K562 (cell line): ENCODE data around the gene CTNNBL1. TPM values are rescaled to one million over a fixed set of nuclear protein-coding genes. Genes with fewer than 3 reads are reported as not detected.

ENCODE experiments used
- ATAC-seq: fragments of 200-7000 bp; cut with Tn5 transposase; 3 replicates; pipeline ENCODE4 v1.9.1; 2020; ENCODE audit warnings: moderate library complexity
- BruUV-seq: library from RNA; stranded (reverse); fragments of 400-500 nt; replicated peaks from 2 replicates; lab custom pipeline; 2021; lab: Mats Ljungman, UMichigan
- CTCF ChIA-PET: fragments of 300-600 bp; formaldehyde crosslinking; extraction: SDS; loops from one replicate; lab custom pipeline; 2021; ENCODE audit warnings: low intra/inter-chr PET ratio; lab: Yijun Ruan, JAX
- POLR2A ChIA-PET: fragments of 300-600, 350-650 bp; sonication (Branson Sonifier 250); formaldehyde crosslinking; extraction: SDS; loops from one replicate; lab custom pipeline; 2021; ENCODE audit warnings: antibody characterized with exemption, inconsistent platforms; lab: Yijun Ruan, JAX
- DNase-seq, 4 experiments: peaks; one replicate each; pipeline versions ENCODE4 v3.0.0 to v3.0.0-alpha.2; 2011 to 2018; ENCODE audit warnings: low spot score in 3 of 4, mixed read lengths in 3 of 4; ENCODE audit errors: extremely low read depth in 1 of 4
- FAIRE-seq: peaks from 2 replicates; lab custom pipeline; 2011; peaks lifted over from hg19 to GRCh38; lab: Jason Lieb, UNC
- H2AFZ ChIP-seq: 2 replicates; pipeline ENCODE4 v1.6.0; 2011; ENCODE audit warnings: low read depth, low read length, control low read depth, inconsistent platforms
- H3K27ac ChIP-seq: fragments of 200-600 bp; 3 replicates; pipeline ENCODE4 v1.8.0; 2011; ENCODE audit warnings: low read depth, mild to moderate bottlenecking, control low read depth, inconsistent platforms, low read length, moderate library complexity, mixed read lengths; ENCODE audit errors: extremely low read depth
- H3K27me3 ChIP-seq, 2 experiments: fragments of 300-600 bp in 1 of 2; 2 replicates in 1 of 2; 3 replicates in 1 of 2; pipeline versions ENCODE4 v1.6.0 to v1.8.0; 2011; ENCODE audit warnings: inconsistent platforms in 2 of 2, low read length in 2 of 2, mild to moderate bottlenecking in 1 of 2, mixed read lengths in 1 of 2, moderate library complexity in 1 of 2; ENCODE audit not compliant: control insufficient read depth in 2 of 2, insufficient read depth in 2 of 2
- H3K36me3 ChIP-seq: fragments of 300-600 bp; 3 replicates; pipeline ENCODE4 v1.8.0; 2011; ENCODE audit warnings: mild to moderate bottlenecking, low read length, inconsistent platforms; ENCODE audit not compliant: control insufficient read depth, insufficient read depth
- H3K4me1 ChIP-seq, 2 experiments: fragments of 200-600 bp in 1 of 2; replicated peaks in 1 of 2; 2 replicates in 1 of 2; 3 replicates in 1 of 2; pipeline versions ENCODE4 v1.5.1 to v1.8.0; 2011; ENCODE audit warnings: inconsistent platforms in 2 of 2, low read length in 2 of 2, mild to moderate bottlenecking in 1 of 2, mixed read lengths in 1 of 2, moderate library complexity in 1 of 2; ENCODE audit not compliant: control insufficient read depth in 2 of 2, insufficient read depth in 2 of 2
- H3K4me2 ChIP-seq: 2 replicates; pipeline ENCODE4 v1.6.1; 2011; ENCODE audit warnings: low read length, control low read depth, inconsistent platforms, mixed read lengths; ENCODE audit not compliant: insufficient read depth
- H3K4me3 ChIP-seq: fragments of 200-600 bp; sonication (generic), shearing (Covaris generic); 2 replicates; pipeline ENCODE4 v1.5.1; 2016; ENCODE audit warnings: control low read depth, inconsistent platforms
- H3K79me2 ChIP-seq: fragments of 200-600 bp; 3 replicates; pipeline ENCODE4 v1.8.0; 2011; ENCODE audit warnings: low read length, inconsistent platforms; ENCODE audit not compliant: control insufficient read depth, insufficient read depth
- H3K9ac ChIP-seq, 2 experiments: 2 replicates each; pipeline versions ENCODE4 v1.6.0 to v1.6.1; 2011; ENCODE audit warnings: low read depth in 2 of 2, low read length in 2 of 2, control low read depth in 1 of 2, inconsistent platforms in 1 of 2, mild to moderate bottlenecking in 1 of 2, mixed read lengths in 1 of 2; ENCODE audit not compliant: insufficient read depth in 1 of 2
- H3K9me1 ChIP-seq: one replicate; pipeline ENCODE4 v1.6.0; 2011; ENCODE audit warnings: inconsistent platforms, mild to moderate bottlenecking, low read length, moderate library complexity; ENCODE audit not compliant: control insufficient read depth, insufficient read depth
- H3K9me3 ChIP-seq: replicated peaks from 2 replicates; pipeline ENCODE4 v1.5.1; 2011; ENCODE audit warnings: low read depth, low read length, inconsistent platforms; ENCODE audit not compliant: control insufficient read depth, insufficient read depth
- H4K20me1 ChIP-seq: replicated peaks from 2 replicates; pipeline ENCODE4 v1.6.1; 2011; ENCODE audit warnings: low read length, inconsistent platforms, mixed read lengths; ENCODE audit not compliant: control insufficient read depth, insufficient read depth
- CBX2 ChIP-seq: fragments of 200-600 bp; sonication (generic); IDR thresholded peaks from one replicate; pipeline ENCODE4 v1.6.1; 2012; ENCODE audit warnings: mild to moderate bottlenecking, low read length, inconsistent platforms; ENCODE audit not compliant: insufficient read depth, poor library complexity, severe bottlenecking
- MECOM ChIP-seq: fragments of 250-450 bp; sonication (Bioruptor Pico); IDR thresholded peaks from 2 replicates; pipeline ENCODE4 v1.8.0; 2022; ENCODE audit warnings: inconsistent platforms
- WGBS: fragments of 100-300 bp; shearing (Covaris generic); methylation state at CpG from one replicate; pipeline ENCODE4 v1.1.6; 2016; ENCODE audit warnings: low coverage, mixed read lengths; ENCODE audit not compliant: insufficient coverage; ENCODE audit errors: missing lambda C conversion rate; 5-methylcytosine and 5-hydroxymethylcytosine counted together
- in situ Hi-C: fragments of 300-500 bp; cut with MboI; formaldehyde crosslinking; loops from 4 replicates; pipeline ENCODE4 v1.15.0; 2018; ENCODE audit warnings: inconsistent platforms, mixed read lengths
- intact Hi-C: fragments of 100-400 bp; cut with micrococcal nuclease; formaldehyde crosslinking; loops from 2 replicates; pipeline ENCODE4 v1.14.2; 2022
- polyA plus RNA-seq, 8 experiments: library from polyadenylated mRNA; depleted of rRNA in 4 of 8; stranded (reverse) in 5 of 8; unstranded in 3 of 8; fragments of >200 nt; fragmentation: Nextera tagmentation in 2 of 8; fragmentation: Illumina TruSeq in 1 of 8; extraction: Ambion mirVana in 2 of 8; extraction: Trizol in 1 of 8; gene quantifications; 2 replicates each; pipeline versions ENCODE4 v1.2.1 to v1.2.3, GENCODE V29; 2011 to 2014; ENCODE audit warnings: inconsistent platforms in 1 of 8, missing spikeins in 1 of 8
- total RNA-seq, 7 experiments: library from RNA; depleted of rRNA in 6 of 7; stranded (reverse); fragments of >200 nt in 6 of 7; fragmentation: Illumina TruSeq in 2 of 7; extraction: Trizol in 2 of 7; gene quantifications; 2 replicates each; pipeline versions ENCODE4 v1.2.1 to v1.2.3, GENCODE V29; 2011 to 2021; ENCODE audit warnings: low replicate concordance in 1 of 7
- TF ChIP-seq, protein P1 (sequence below): fragments of 200-800 bp; sonication (Bioruptor generic); IDR thresholded peaks from 2 replicates; pipeline ENCODE4 v1.6.1; 2016; ENCODE audit warnings: missing genetic modification characterization, missing compliant biosample characterization
- TF ChIP-seq, protein P2 (sequence below), 3 experiments: IDR thresholded peaks in 2 of 3; conservative IDR thresholded peaks in 1 of 3; 2 replicates each; pipeline ENCODE4 v1.5.1; 2011 to 2012; ENCODE audit warnings: low read length in 3 of 3, mild to moderate bottlenecking in 3 of 3, control low read depth in 2 of 3, improper control_type of control experiment in 1 of 3, inconsistent platforms in 1 of 3, low read depth in 1 of 3, mixed read lengths in 1 of 3, moderate library complexity in 1 of 3; ENCODE audit not compliant: insufficient read depth in 2 of 3

The CTNNBL1 gene
- total and polyA plus RNA-seq, 9 of the 15 experiments (the other 6 are each of a cell fraction or from before 2014, with no cell fraction given): 32.4 to 85.6 (median 43.6) TPM

DNA sequence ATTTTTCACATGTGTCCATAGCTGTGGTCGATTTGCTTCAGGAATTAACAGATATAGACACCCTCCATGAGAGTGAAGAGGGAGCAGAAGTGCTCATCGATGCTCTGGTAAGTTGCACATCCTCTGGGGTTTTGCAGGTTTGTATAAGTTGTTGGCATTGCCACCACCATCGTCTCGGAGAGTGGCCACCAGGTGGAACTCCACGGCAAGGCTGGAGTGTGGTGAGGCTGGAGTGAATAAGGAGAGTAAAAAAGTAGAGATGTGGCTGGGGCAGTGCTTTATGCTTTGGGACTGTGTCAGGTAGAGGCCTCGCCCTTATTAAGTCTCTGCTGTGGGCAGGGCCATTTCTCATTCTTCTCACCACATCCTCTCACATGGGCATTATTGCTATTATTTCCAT lies 63.7 kb downstream of the CTNNBL1 start (continued):
- TF ChIP-seq, protein P1, sequence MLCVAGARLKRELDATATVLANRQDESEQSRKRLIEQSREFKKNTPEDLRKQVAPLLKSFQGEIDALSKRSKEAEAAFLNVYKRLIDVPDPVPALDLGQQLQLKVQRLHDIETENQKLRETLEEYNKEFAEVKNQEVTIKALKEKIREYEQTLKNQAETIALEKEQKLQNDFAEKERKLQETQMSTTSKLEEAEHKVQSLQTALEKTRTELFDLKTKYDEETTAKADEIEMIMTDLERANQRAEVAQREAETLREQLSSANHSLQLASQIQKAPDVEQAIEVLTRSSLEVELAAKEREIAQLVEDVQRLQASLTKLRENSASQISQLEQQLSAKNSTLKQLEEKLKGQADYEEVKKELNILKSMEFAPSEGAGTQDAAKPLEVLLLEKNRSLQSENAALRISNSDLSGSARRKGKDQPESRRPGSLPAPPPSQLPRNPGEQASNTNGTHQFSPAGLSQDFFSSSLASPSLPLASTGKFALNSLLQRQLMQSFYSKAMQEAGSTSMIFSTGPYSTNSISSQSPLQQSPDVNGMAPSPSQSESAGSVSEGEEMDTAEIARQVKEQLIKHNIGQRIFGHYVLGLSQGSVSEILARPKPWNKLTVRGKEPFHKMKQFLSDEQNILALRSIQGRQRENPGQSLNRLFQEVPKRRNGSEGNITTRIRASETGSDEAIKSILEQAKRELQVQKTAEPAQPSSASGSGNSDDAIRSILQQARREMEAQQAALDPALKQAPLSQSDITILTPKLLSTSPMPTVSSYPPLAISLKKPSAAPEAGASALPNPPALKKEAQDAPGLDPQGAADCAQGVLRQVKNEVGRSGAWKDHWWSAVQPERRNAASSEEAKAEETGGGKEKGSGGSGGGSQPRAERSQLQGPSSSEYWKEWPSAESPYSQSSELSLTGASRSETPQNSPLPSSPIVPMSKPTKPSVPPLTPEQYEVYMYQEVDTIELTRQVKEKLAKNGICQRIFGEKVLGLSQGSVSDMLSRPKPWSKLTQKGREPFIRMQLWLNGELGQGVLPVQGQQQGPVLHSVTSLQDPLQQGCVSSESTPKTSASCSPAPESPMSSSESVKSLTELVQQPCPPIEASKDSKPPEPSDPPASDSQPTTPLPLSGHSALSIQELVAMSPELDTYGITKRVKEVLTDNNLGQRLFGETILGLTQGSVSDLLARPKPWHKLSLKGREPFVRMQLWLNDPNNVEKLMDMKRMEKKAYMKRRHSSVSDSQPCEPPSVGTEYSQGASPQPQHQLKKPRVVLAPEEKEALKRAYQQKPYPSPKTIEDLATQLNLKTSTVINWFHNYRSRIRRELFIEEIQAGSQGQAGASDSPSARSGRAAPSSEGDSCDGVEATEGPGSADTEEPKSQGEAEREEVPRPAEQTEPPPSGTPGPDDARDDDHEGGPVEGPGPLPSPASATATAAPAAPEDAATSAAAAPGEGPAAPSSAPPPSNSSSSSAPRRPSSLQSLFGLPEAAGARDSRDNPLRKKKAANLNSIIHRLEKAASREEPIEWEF (CRISPR knock-in tag): no peak
- TF ChIP-seq, all 486 proteins: peak for 2

DNA sequence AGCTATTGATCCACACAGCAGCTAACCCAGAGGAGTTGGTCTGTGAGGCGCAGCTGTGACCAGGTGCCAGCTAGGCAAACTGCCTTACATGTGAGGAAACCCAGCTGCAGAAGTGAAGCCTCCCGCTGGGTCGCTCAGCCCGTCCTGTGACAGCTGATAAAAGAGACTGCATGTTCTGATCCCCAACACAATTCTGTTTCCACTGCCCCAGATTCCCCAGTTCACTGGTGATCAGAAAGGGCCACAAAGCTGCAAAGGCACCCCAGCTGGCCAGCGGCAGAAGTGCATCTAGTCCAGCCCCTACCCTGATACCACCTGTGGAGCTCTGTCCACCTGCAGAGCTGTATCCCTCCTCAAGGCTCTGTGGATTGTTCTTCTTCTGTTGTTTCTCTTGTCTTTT lies 64.5 kb downstream of the CTNNBL1 start:
- no peak for TF ChIP-seq CBX2
- TF ChIP-seq, protein P2, sequence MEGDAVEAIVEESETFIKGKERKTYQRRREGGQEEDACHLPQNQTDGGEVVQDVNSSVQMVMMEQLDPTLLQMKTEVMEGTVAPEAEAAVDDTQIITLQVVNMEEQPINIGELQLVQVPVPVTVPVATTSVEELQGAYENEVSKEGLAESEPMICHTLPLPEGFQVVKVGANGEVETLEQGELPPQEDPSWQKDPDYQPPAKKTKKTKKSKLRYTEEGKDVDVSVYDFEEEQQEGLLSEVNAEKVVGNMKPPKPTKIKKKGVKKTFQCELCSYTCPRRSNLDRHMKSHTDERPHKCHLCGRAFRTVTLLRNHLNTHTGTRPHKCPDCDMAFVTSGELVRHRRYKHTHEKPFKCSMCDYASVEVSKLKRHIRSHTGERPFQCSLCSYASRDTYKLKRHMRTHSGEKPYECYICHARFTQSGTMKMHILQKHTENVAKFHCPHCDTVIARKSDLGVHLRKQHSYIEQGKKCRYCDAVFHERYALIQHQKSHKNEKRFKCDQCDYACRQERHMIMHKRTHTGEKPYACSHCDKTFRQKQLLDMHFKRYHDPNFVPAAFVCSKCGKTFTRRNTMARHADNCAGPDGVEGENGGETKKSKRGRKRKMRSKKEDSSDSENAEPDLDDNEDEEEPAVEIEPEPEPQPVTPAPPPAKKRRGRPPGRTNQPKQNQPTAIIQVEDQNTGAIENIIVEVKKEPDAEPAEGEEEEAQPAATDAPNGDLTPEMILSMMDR (IDR thresholded peaks at IDR 0.05 in 2 of 3, conservative IDR thresholded peaks at IDR 0.05 in 1 of 3; ENCODE audit: insufficient read depth in 2 of 3, low read depth in 1 of 3, low read length in 3 of 3): peak; percentile 28 to 40 (median 38); a peak in 5 of 6 replicates
- TF ChIP-seq MECOM (CRISPR knock-in tag): no peak
- Histone ChIP-seq H3K9ac (no peak overlapping the region), H3K4me2 (no peak overlapping the region), H3K36me3 (no peaks in the 10 kb centered on the region; the same call in 1 of the 3 replicates), H3K9me1 (no peaks in the 10 kb centered on the region), H2AFZ (no peak overlapping the region), H3K27ac (no peak overlapping the region), H4K20me1 (no peaks in the 10 kb centered on the region), H3K79me2 (no peaks in the 10 kb centered on the region), H3K27me3 (no peaks in the 10 kb centered on the region), H3K9me3 (no peaks in the 10 kb centered on the region), H3K4me1 (no peaks in the 10 kb centered on the region), H3K4me3 (no peak overlapping the region)
- intact Hi-C loops (no loop called here), in situ Hi-C loops (no loop called here)
- CTCF ChIA-PET: no interaction called here
- POLR2A ChIA-PET: interaction anchor here (0.6 kb wide), 1 partner anchor 19 kb away, joined by 3 read pairs; no protein-coding TSS in a partner anchor
- BruUV-seq: no TSS peak
- DNase-seq (peak; percentile 23 to 41 (median 32)), ATAC-seq (peak; percentile 90), FAIRE-seq (no peak)
- 80% methylated on average over 5 of the region's 5 CpGs for WGBS
